Mucosa of stomach (tissue), 1 donor: ENCODE measurements around the gene NMNAT2.

Experiments used
- H3K27me3 ChIP-seq: one replicate; pipeline ENCODE4 v1.7.0; 2013; ENCODE audit warnings: mild to moderate bottlenecking, low read length; ENCODE audit not compliant: control insufficient read depth, insufficient read depth
- H3K36me3 ChIP-seq: one replicate; pipeline ENCODE4 v1.7.0; 2013; ENCODE audit warnings: low read length; ENCODE audit not compliant: control insufficient read depth, insufficient read depth
- H3K4me1 ChIP-seq: one replicate; pipeline ENCODE4 v1.7.0; 2013; ENCODE audit warnings: mild to moderate bottlenecking, low read length; ENCODE audit not compliant: control insufficient read depth, insufficient read depth
- H3K4me3 ChIP-seq: one replicate; pipeline ENCODE4 v1.7.0; 2013; ENCODE audit warnings: low read length
- H3K9ac ChIP-seq: one replicate; pipeline ENCODE4 v1.7.0; 2013; ENCODE audit warnings: mild to moderate bottlenecking, low read length, moderate library complexity
- H3K9me3 ChIP-seq: one replicate; pipeline ENCODE4 v1.7.0; 2013; ENCODE audit warnings: mild to moderate bottlenecking, low read length, moderate library complexity; ENCODE audit not compliant: control insufficient read depth
- donor health status: Pancreatic carcinoma.

NMNAT2 gene

GRCh38 chr1:183205196-183205781 lies 212.9 kb downstream of the NMNAT2 start:
- Histone ChIP-seq H3K4me3 (no peak overlapping the region), H3K9me3 (no peaks in the 10 kb centered on the region), H3K27me3 (no peaks in the 10 kb centered on the region), H3K4me1 (no peaks in the 10 kb centered on the region), H3K9ac (no peak overlapping the region), H3K36me3 (no peaks in the 10 kb centered on the region)

- H3K4me1 ChIP-seq: no peaks in the 10 kb centered on the region
- no peaks in the 10 kb centered on the region for H3K36me3 ChIP-seq
- no peaks in the 10 kb centered on the region for H3K9me3 ChIP-seq
- H3K4me3 ChIP-seq: no peak overlapping the region
- H3K27me3 ChIP-seq: no peaks in the 10 kb centered on the region
- H3K9ac ChIP-seq: no peak overlapping the region
Observed at GRCh38 chr1:183203094-183203493, 215.1 kb downstream of the NMNAT2 start.

GRCh38 chr1:183200451-183200850 lies 217.7 kb downstream of the NMNAT2 start:
- peaks cover 3% of the 10 kb centered on the region for H3K4me1 ChIP-seq
- H3K36me3 ChIP-seq: no peaks in the 10 kb centered on the region
- no peaks in the 10 kb centered on the region for H3K9me3 ChIP-seq
- no peaks in the 10 kb centered on the region for H3K27me3 ChIP-seq
- no peak overlapping the region for H3K4me3 ChIP-seq
- H3K9ac ChIP-seq: no peak overlapping the region

GRCh38 chr1:183199304-183199703 lies 218.9 kb downstream of the NMNAT2 start:
- Histone ChIP-seq H3K9me3 (no peaks in the 10 kb centered on the region), H3K27me3 (no peaks in the 10 kb centered on the region), H3K4me1 (peaks cover 5% of the 10 kb centered on the region), H3K36me3 (no peaks in the 10 kb centered on the region), H3K4me3 (no peak overlapping the region), H3K9ac (no peak overlapping the region)

- H3K9ac ChIP-seq: no peak overlapping the region
- H3K27me3 ChIP-seq: no peaks in the 10 kb centered on the region
- H3K4me3 ChIP-seq: no peak overlapping the region
- no peaks in the 10 kb centered on the region for H3K36me3 ChIP-seq
- H3K9me3 ChIP-seq: no peaks in the 10 kb centered on the region
- H3K4me1 ChIP-seq: peaks cover 5% of the 10 kb centered on the region
Observed at GRCh38 chr1:183198463-183198862, 219.7 kb downstream of the NMNAT2 start.
